Urinary bladder (tissue), 4 donors: ENCODE measurements around the gene SRSF4. TPM values are rescaled to one million over a fixed set of nuclear protein-coding genes. Genes with fewer than 3 reads are reported as not detected.
A peak's percentile ranks its signal among the peaks of the same experiment; 100 is the strongest.

Experiments used
- DNase-seq: peaks from one replicate; pipeline ENCODE4 v3.0.0-alpha.2; 2015; ENCODE audit errors: extremely low spot score
- H3K27ac ChIP-seq: one replicate; pipeline ENCODE4 v1.5.1; 2013; ENCODE audit warnings: low read depth, mild to moderate bottlenecking, moderate library complexity
- H3K36me3 ChIP-seq: one replicate; pipeline ENCODE4 v1.6.1; 2013; ENCODE audit warnings: mild to moderate bottlenecking, moderate library complexity; ENCODE audit not compliant: insufficient read depth
- H3K4me1 ChIP-seq: one replicate; pipeline ENCODE4 v1.6.1; 2013; ENCODE audit warnings: mild to moderate bottlenecking, moderate library complexity; ENCODE audit not compliant: insufficient read depth
- H3K4me3 ChIP-seq: one replicate; pipeline ENCODE4 v1.5.1; 2013; ENCODE audit warnings: low read depth, low read length
- WGBS: extraction: QIAGEN DNeasy Blood & Tissue Kit; methylation state at CpG from one replicate; pipeline ENCODE4 v1.1.7; 2013; 5-methylcytosine and 5-hydroxymethylcytosine counted together
- polyA plus RNA-seq: library from polyadenylated mRNA; stranded (reverse); fragments of 200-250 nt; gene quantifications from one replicate; pipeline ENCODE4 v1.2.3, GENCODE V29; 2013
- total RNA-seq: library from RNA; depleted of rRNA; stranded (reverse); fragments of >200 nt; gene quantifications from one replicate; pipeline ENCODE4 v1.2.3, GENCODE V29; 2014
- donor health status: healthy with polysubstance abuse.
- donor health status: healthy.

SRSF4 gene
- total and polyA plus RNA-seq, 2 donors = 57.3 to 88.1 TPM

DNA sequence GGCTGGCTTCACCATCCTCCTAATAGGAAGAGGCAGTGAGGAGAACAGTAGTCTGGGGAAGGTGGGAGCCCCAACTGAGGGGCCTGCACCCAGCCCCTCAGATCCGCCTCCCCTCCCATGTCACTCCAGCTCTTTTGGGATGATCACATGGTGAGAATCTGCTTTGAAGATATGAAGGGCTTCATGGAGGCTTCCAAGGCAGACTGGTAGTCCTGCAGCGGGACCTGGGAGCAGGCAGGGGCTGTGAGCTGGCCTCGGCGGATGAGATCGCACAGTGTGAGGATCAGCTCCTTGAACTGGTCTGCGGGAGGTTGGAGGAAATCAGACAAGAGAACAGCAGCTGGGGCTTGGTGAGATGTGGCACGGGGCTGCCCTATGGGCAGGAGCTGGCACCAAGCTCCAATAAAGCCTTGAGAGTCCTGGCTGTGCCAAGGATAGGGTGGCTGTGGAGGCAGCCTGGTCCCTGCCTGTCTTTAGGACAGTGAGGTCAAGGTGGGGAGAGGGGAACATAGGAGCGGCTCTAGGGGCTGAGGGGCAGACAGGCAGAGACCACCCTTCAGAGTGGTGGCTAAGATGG is 12.3 kb upstream of the SRSF4 start:
- H3K4me3 ChIP-seq = no peak overlapping the region
- no peak for DNase-seq
- 98% methylated on average over 8 of the region's 8 CpGs for WGBS
- no peak overlapping the region for H3K27ac ChIP-seq
- H3K36me3 ChIP-seq = no peaks in the 10 kb centered on the region
- no peaks in the 10 kb centered on the region for H3K4me1 ChIP-seq

DNA sequence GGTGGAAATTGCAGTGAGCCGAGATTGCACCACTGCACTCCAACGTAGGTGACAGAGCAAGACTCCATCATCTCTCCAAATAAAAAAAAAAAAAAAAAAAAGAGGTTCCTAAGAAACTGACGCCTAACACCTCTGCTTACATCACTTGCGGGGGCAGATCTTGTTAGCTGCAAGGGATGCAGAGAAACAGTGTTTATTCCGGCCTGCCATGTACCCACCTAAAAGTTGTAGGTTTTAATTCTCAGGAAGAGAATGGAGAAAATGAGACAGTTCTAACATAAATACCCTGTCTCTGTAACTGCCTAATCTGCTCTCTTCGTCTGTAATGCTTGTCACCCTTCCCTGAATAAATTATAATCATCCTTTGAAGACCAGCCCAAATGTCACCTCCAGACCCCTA is 9.0 kb upstream of the SRSF4 start:
- no peak overlapping the region for H3K27ac ChIP-seq
- no peak for DNase-seq
- whole genome bisulfite sequencing = 94% methylated on average over 6 of the region's 6 CpGs
- H3K4me3 ChIP-seq = no peak overlapping the region
- H3K4me1 ChIP-seq = no peaks in the 10 kb centered on the region
- no peaks in the 10 kb centered on the region for H3K36me3 ChIP-seq

DNA sequence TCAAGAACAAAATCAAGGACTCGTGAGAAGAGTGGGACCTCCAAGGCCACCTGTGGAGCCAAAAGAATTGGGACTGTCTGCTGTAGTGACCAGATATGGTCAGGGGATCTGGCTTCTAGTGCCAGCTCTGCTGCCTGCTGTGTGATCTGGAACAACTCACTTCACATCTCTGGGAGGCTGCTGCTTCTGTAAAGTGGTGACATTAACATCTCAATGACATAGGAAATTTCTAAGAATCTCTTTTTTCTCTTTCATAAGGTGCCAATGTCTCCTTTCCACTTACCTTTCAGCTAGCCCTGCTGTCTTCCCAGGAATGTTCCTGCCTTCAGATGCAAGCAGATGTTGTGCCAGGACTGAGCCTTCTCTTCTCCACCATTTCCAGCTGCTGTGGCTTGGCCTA is 5.0 kb upstream of the SRSF4 start:
- WGBS = 88% methylated on average over 1 of the region's 1 CpG
- H3K36me3 ChIP-seq = no peaks in the 10 kb centered on the region
- H3K4me1 ChIP-seq = no peaks in the 10 kb centered on the region
- no peak overlapping the region for H3K27ac ChIP-seq
- no peak overlapping the region for H3K4me3 ChIP-seq
- no peak for DNase-seq

DNA sequence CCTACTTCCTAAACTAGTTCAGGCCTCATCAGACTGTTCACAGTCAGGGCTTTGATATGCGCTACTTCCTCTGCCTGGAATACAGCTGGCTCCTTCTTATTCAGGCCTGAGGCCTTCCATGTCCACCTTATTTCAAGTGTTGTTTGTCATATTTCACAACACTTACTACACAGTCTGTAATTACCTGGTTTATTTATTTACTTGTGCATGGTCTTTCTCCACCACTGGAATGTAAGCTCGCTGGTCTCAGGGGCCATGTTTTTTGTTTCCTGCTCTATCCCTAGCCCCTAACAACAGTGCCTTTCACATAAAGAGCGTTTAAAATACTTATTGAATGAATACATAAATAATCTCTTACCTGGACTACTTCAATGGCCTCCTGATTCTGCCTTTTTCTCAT is 4.6 kb upstream of the SRSF4 start:
- no peak for DNase-seq
- 79% methylated on average over 3 of the region's 3 CpGs for WGBS
- no peak overlapping the region for H3K27ac ChIP-seq

DNA sequence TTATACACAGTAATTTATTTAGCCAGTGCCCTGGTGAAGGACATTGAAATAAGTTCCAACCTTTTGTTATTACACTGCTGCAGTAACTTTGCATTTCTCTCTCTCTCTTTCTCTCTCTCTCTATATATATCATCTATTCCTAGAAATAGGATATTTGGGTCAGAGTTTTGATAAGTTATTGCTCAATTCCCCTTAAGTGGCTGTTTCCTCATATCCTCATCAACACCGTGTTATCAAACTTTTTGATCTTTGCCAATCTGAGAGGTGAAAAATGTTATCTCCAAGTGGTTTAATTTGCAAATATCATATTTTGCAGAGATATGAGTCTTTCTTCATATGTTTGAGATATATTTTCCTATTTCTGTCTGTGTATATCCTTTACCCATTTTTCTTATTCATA is 1.6 kb upstream of the SRSF4 start:
- WGBS = 83% methylated on average over 1 of the region's 1 CpG
- H3K36me3 ChIP-seq = no peaks in the 10 kb centered on the region
- no peak for DNase-seq
- peaks cover 2% of the 10 kb centered on the region for H3K4me1 ChIP-seq
- no peak overlapping the region for H3K4me3 ChIP-seq
- no peak overlapping the region for H3K27ac ChIP-seq

More for the DNA sequence above, 4.6 kb upstream of the SRSF4 start:
- no peak overlapping the region for H3K4me3 ChIP-seq
- H3K4me1 ChIP-seq = no peaks in the 10 kb centered on the region
- no peaks in the 10 kb centered on the region for H3K36me3 ChIP-seq

DNA sequence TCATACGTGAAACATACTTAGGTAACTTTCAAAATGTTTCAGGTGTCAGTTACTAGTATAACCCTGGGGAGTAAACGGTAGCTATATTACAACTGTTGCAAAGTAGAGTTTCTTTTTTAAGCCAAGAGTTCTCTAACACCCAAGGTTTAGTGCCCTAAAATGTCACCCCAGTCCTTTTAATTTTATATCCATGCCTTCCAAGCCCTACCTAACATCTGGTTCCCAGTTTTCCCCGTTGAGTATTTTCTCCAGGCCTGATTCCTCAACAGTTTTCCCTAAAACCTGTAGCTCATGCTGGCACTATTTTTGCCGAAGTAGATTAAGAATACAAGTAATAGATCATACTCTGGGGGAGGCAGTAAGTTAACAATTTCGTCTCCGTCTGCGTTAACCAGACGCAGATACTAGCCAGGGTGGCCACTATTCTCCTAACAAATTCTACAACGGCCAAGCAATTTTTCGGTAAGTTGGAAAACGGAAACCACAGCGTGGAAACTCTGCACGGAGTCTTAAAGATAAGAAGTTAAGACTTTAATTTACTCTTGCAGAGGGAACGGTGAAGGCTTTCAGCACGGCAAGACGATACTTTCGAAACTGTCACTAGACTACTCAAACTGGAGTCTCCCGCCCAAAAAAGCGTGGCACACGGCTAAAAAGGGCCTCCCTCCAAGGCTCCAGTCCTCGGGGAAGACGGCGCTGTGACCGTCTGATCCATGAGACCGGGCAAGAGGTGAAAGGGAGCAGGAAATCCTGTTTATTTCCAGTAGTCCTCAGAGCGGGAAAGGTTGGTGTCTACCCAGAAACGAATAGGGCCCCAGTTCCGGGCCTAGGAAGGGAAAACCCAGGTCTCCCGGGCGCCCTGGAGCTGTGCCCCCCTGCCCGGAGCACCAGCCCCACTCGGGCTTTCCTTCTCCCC is 945 bp downstream of the SRSF4 start:
- Histone ChIP-seq H3K4me1 (peaks cover 7% of the 10 kb centered on the region), H3K4me3 (peak overlapping the region; percentile 80), H3K27ac (peak overlapping the region; percentile 100), H3K36me3 (no peaks in the 10 kb centered on the region)
- under 1% methylated on average over 32 of the region's 32 CpGs for WGBS
- no peak for DNase-seq

DNA sequence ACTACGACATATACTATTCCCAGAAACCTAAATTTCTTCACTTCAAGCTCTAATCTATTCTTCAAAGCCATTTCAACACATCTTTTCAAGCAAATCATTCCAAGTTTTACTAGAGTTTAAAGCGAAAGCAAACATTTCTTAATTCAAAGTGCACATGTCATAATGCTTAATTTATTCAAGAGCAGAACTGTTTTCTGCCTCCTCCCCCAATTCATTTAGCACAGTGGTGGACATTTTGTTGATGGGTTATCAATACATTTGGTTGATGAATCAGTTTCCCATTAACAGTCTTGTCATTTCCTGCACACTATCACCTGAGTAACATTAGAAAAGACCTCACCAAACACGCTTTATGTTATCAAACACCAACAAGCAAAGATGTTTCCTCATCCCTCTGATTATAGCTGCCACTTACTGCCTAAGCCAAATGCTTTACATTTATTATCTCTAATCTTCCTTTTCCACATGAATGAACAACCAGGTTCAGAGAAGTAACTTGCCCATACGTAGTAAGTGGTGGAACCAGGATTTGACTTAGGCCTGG is 2.0 kb downstream of the SRSF4 start:
- peaks cover 7% of the 10 kb centered on the region for H3K4me1 ChIP-seq
- H3K36me3 ChIP-seq = no peaks in the 10 kb centered on the region
- H3K27ac ChIP-seq = no peak overlapping the region
- 16% methylated on average over 4 of the region's 4 CpGs for WGBS
- H3K4me3 ChIP-seq = peak overlapping the region; percentile 9
- no peak for DNase-seq

DNA sequence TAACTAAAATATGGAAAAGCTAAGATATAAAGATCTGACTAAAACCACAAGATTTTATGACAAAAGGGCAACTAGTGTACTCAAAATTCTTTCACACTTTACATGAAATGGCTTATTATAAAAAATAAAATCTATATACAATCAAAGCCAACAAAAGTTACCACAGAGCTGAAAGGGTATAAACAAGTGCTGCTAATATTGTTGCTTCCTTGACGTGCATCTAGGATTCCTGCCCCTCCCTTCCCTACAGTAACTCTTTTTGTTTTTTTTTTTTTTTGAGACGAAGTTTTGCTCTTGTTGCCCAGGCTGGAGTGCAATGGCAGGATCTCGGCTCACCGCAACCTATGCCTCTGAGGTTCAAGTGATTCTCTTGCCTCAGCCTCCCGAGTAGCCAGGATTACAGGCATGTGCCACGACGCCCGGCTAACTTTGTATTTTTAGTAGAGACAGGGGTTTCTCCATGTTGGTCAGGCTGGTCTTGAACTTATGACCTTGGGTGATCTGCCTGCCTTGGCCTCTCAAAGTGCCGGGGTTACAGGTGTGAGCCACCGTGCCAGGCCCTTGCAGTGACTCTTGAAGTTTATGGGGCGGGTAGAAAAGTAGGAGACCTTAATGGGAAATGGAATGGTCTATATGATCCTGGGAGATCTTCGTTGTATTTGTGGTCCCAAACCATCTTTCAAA is 4.5 kb downstream of the SRSF4 start:
- DNase-seq = no peak
- H3K4me3 ChIP-seq = no peak overlapping the region
- H3K36me3 ChIP-seq = no peaks in the 10 kb centered on the region
- peak overlapping the region; percentile 42 for H3K27ac ChIP-seq
- 75% methylated on average over 12 of the region's 12 CpGs for WGBS
- peaks cover 7% of the 10 kb centered on the region for H3K4me1 ChIP-seq

DNA sequence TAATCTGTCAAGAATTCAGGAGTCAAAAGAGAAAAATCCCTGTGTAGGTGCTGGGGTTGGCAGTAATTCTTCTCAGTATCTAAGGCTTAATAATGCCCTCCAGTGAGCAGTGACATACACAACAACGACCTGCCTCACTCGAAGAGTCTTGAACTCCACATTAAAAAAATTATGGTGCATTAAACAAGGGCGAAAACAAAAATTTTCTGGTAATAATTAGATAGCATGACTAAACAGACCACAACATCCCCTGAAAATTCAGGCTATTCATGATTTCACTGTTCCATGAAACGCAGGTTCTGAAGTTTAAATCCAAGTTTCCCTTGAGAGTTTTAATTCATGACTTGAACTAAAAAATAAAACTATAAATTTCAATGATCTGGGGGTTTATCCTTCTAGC is 5.1 kb downstream of the SRSF4 start:
- Histone ChIP-seq H3K4me3 (no peak overlapping the region), H3K27ac (no peak overlapping the region), H3K36me3 (no peaks in the 10 kb centered on the region), H3K4me1 (peaks cover 7% of the 10 kb centered on the region)
- 35% methylated on average over 4 of the region's 4 CpGs for WGBS
- DNase-seq = no peak

DNA sequence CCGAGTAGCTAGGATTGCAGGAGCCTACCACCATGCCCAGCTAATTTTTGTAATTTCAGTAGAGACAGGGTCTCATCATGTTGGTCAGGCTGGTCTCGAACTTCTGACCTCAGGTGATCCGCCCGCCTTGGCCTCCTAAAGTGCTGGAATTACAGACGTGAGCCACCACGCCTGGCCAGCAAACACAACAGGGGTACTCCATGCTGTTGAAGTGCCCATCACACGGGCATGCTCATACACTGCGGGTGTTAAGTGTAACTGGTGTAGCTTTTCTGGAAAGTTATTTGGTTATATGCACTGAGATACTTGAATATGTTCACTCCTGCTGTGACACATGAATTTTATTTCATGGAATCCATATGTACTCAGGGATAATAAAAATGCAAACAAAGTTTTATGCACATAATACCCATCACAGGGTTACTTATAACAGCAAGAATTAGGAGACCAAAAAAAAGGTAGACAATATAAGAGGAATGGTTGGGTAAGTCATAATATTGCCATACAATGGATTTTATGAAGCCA is 9.2 kb downstream of the SRSF4 start:
- WGBS = 89% methylated on average over 8 of the region's 8 CpGs
- Histone ChIP-seq H3K4me3 (no peak overlapping the region), H3K36me3 (no peaks in the 10 kb centered on the region), H3K27ac (no peak overlapping the region), H3K4me1 (peaks cover 4% of the 10 kb centered on the region)
- DNase-seq = no peak

DNA sequence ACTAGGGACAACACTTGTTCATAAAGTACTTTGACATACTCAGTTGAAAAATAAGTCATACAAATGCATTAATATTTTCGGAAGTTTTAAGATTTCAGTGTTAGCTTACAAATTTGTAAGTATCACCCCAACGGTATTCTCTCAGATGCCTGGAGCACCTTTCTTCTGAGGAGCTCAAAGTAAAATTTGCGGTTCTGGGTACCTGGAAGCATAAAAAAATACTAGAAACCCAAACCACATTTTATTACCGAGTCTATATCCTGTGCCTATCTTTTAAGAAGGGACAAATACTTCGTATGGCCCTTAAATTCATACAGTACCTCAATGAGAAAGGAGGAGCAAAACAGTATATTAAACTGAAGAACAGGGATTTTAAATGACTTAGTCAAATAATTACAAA is 10.2 kb downstream of the SRSF4 start:
- Histone ChIP-seq H3K4me3 (no peak overlapping the region), H3K27ac (no peak overlapping the region), H3K4me1 (no peaks in the 10 kb centered on the region), H3K36me3 (no peaks in the 10 kb centered on the region)
- no peak for DNase-seq
- 82% methylated on average over 5 of the region's 5 CpGs for WGBS

DNA sequence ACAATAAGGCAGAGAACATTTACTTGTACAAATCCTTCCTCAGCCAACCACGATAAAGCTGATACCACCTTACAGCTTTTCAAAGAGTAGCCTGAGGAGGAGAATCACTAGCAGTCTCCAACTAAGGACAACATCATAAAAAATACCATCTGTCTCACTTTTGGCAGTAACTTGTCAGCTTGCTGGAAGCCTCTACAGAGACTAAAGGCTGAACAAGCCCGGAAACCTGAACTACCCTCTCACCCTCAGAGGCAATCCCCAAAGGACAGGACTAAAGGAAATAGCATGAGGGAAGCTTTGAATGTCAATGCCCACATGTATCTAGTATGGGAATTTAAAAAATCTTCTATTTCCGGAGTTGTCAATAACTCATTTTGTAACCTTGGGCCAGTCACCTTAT is 10.6 kb downstream of the SRSF4 start:
- H3K4me1 ChIP-seq = no peaks in the 10 kb centered on the region
- H3K4me3 ChIP-seq = no peak overlapping the region
- no peak overlapping the region for H3K27ac ChIP-seq
- WGBS = 19% methylated on average over 3 of the region's 3 CpGs
- no peak for DNase-seq
- no peaks in the 10 kb centered on the region for H3K36me3 ChIP-seq

DNA sequence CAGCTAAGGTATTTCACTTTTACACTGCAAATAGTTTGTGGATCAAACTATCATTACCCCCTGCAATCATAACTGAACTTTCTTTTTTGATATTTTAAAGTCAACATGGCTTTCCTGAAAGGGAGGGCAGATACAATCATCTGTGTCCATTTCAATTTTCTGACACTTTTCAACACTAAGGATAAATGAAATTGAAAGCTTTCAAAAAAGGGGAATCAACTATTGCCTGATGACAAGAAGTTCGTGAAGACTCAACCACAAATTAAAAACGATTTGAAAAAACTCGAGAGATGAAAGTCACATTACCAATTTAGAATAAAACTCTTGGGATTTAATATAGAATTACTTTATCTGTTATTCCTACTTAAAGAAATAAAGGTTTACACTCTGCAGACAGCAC is 11.7 kb downstream of the SRSF4 start:
- H3K4me1 ChIP-seq = no peaks in the 10 kb centered on the region
- WGBS = 78% methylated on average over 3 of the region's 3 CpGs

More for the DNA sequence above, 11.7 kb downstream of the SRSF4 start:
- DNase-seq = no peak
- Histone ChIP-seq H3K36me3 (no peaks in the 10 kb centered on the region), H3K4me3 (no peak overlapping the region), H3K27ac (no peak overlapping the region)
